ENCODE data around the gene TEK.

GRCh38 chr9:27209034-27209433 is 100.0 kb downstream of the TEK start:
- TF ChIP-seq, protein P1, sequence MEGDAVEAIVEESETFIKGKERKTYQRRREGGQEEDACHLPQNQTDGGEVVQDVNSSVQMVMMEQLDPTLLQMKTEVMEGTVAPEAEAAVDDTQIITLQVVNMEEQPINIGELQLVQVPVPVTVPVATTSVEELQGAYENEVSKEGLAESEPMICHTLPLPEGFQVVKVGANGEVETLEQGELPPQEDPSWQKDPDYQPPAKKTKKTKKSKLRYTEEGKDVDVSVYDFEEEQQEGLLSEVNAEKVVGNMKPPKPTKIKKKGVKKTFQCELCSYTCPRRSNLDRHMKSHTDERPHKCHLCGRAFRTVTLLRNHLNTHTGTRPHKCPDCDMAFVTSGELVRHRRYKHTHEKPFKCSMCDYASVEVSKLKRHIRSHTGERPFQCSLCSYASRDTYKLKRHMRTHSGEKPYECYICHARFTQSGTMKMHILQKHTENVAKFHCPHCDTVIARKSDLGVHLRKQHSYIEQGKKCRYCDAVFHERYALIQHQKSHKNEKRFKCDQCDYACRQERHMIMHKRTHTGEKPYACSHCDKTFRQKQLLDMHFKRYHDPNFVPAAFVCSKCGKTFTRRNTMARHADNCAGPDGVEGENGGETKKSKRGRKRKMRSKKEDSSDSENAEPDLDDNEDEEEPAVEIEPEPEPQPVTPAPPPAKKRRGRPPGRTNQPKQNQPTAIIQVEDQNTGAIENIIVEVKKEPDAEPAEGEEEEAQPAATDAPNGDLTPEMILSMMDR (IDR thresholded peaks at IDR 0.05; ENCODE audit: insufficient read depth, low read length), result no peak
- TF ChIP-seq SPI1 (IDR thresholded peaks at IDR 0.05; ENCODE audit: borderline replicate concordance, low read depth) (no peak), POLR2AphosphoS5 (IDR thresholded peaks at IDR 0.05; ENCODE audit: low read depth) (no peak)
- TF ChIP-seq, protein P2, sequence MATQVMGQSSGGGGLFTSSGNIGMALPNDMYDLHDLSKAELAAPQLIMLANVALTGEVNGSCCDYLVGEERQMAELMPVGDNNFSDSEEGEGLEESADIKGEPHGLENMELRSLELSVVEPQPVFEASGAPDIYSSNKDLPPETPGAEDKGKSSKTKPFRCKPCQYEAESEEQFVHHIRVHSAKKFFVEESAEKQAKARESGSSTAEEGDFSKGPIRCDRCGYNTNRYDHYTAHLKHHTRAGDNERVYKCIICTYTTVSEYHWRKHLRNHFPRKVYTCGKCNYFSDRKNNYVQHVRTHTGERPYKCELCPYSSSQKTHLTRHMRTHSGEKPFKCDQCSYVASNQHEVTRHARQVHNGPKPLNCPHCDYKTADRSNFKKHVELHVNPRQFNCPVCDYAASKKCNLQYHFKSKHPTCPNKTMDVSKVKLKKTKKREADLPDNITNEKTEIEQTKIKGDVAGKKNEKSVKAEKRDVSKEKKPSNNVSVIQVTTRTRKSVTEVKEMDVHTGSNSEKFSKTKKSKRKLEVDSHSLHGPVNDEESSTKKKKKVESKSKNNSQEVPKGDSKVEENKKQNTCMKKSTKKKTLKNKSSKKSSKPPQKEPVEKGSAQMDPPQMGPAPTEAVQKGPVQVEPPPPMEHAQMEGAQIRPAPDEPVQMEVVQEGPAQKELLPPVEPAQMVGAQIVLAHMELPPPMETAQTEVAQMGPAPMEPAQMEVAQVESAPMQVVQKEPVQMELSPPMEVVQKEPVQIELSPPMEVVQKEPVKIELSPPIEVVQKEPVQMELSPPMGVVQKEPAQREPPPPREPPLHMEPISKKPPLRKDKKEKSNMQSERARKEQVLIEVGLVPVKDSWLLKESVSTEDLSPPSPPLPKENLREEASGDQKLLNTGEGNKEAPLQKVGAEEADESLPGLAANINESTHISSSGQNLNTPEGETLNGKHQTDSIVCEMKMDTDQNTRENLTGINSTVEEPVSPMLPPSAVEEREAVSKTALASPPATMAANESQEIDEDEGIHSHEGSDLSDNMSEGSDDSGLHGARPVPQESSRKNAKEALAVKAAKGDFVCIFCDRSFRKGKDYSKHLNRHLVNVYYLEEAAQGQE (IDR thresholded peaks at IDR 0.05; ENCODE audit: insufficient replicate concordance, low read depth), result no peak
